HCT116 (cell line): Measurements from ENCODE around the gene NPIPA7. TPM values are rescaled to one million over a fixed set of nuclear protein-coding genes. Genes with fewer than 3 reads are reported as not detected.
"Not testable (repeated sequence)": the region's sequence is repeated elsewhere in the genome, so short reads cannot be mapped to it uniquely, and the experiment has no call there.

Source experiments
- ATAC-seq: fragments of 200-7000 bp; cut with Tn5 transposase; 2 replicates; pipeline ENCODE4 v1.9.1; 2020; ENCODE audit warnings: mild to moderate bottlenecking, moderate library complexity
- BruUV-seq: library from RNA; stranded (reverse); fragments of 400-500 nt; replicated peaks from 2 replicates; lab custom pipeline; 2021; lab: Mats Ljungman, UMichigan
- CTCF ChIA-PET: fragments of 300-600 bp; sonication (Branson Sonifier 250); formaldehyde crosslinking; loops from one replicate; lab custom pipeline; 2021; ENCODE audit warnings: antibody characterized with exemption; lab: Charles Lee
- POLR2A ChIA-PET: fragments of 300-600, 350-600 bp; sonication (Branson Sonifier 250); formaldehyde crosslinking; loops from one replicate; lab custom pipeline; 2021; ENCODE audit warnings: antibody characterized with exemption; lab: Charles Lee
- RAD21 ChIA-PET, 2 experiments: fragments of 300-600 bp; sonication (Branson Sonifier 250); formaldehyde crosslinking; loops; one replicate each; lab custom pipeline; 2023; ENCODE audit warnings: low total read pairs in 2 of 2; ENCODE audit not compliant: uncharacterized antibody in 2 of 2, unreplicated experiment in 2 of 2, low non-redundant PET in 1 of 2; lab: Charles Lee
- DNase-seq: peaks from one replicate; pipeline ENCODE4 v3.0.0-alpha.2; 2010; ENCODE audit warnings: low read depth, low spot score
- H2AFZ ChIP-seq: fragments of 200-600 bp; shearing (Covaris generic), sonication (generic); 2 replicates; pipeline ENCODE4 v1.6.1; 2017; ENCODE audit warnings: low read depth, mixed run types, mixed read lengths, antibody characterized with exemption, low read length; ENCODE audit not compliant: poor library complexity, severe bottlenecking
- H3K27ac ChIP-seq: 2 replicates; pipeline ENCODE4 v1.5.1; 2012; ENCODE audit warnings: low read depth, low read length
- H3K27me3 ChIP-seq: fragments of 200-600 bp; sonication (generic); 2 replicates; pipeline ENCODE4 v1.6.1; 2016; ENCODE audit warnings: mixed run types, low read length, mixed read lengths; ENCODE audit not compliant: insufficient read depth
- H3K36me3 ChIP-seq, 2 experiments: fragments of 200-500 bp in 1 of 2; fragments of 200-600 bp in 1 of 2; sonication (Bioruptor generic) in 1 of 2; sonication (generic) in 1 of 2; 2 replicates each; pipeline versions ENCODE4 v1.5.1 to v1.6.1; 2014 to 2016; ENCODE audit warnings: low read length in 2 of 2, inconsistent platforms in 1 of 2, mixed read lengths in 1 of 2, mixed run types in 1 of 2; ENCODE audit not compliant: insufficient read depth in 2 of 2, control insufficient read depth in 1 of 2
- H3K4me1 ChIP-seq, 2 experiments: fragments of 200-600 bp in 1 of 2; sonication (generic) in 1 of 2; 2 replicates each; pipeline versions ENCODE4 v1.5.1 to v1.6.1; 2012 to 2017; ENCODE audit warnings: low read length in 2 of 2, inconsistent platforms in 1 of 2, mild to moderate bottlenecking in 1 of 2, mixed read lengths in 1 of 2, mixed run types in 1 of 2, moderate library complexity in 1 of 2; ENCODE audit not compliant: insufficient read depth in 2 of 2, control insufficient read depth in 1 of 2
- H3K4me2 ChIP-seq: fragments of 200-600 bp; sonication (generic); 2 replicates; pipeline ENCODE4 v1.6.1; 2017; ENCODE audit warnings: mixed run types, low read length, mixed read lengths
- H3K4me3 ChIP-seq, 2 experiments: fragments of 200-600 bp in 1 of 2; sonication (generic) in 1 of 2; replicated peaks in 1 of 2; 2 replicates each; pipeline ENCODE4 v1.5.1; 2011 to 2016; ENCODE audit warnings: low read length in 2 of 2, control low read depth in 1 of 2, low read depth in 1 of 2, mild to moderate bottlenecking in 1 of 2, mixed read lengths in 1 of 2, mixed run types in 1 of 2
- H3K79me2 ChIP-seq: fragments of 200-600 bp; sonication (generic); 2 replicates; pipeline ENCODE4 v1.6.1; 2017; ENCODE audit warnings: mild to moderate bottlenecking, mixed run types, low read length, moderate library complexity, mixed read lengths; ENCODE audit not compliant: insufficient read depth
- H3K9ac ChIP-seq: fragments of 200-600 bp; sonication (generic); 2 replicates; pipeline ENCODE4 v1.6.1; 2016; ENCODE audit warnings: low read length, mixed read lengths
- H3K9me2 ChIP-seq: fragments of 200-600 bp; sonication (generic), shearing (Covaris generic); 2 replicates; pipeline ENCODE4 v1.6.1; 2017; ENCODE audit warnings: mixed run types, mild to moderate bottlenecking, moderate library complexity; ENCODE audit not compliant: insufficient read depth
- H3K9me3 ChIP-seq, 2 experiments: fragments of 200-500 bp in 1 of 2; fragments of 200-600 bp in 1 of 2; sonication (Bioruptor generic) in 1 of 2; sonication (generic) in 1 of 2; 2 replicates each; pipeline ENCODE4 v1.6.1; 2014 to 2017; ENCODE audit warnings: low read length in 2 of 2, mixed read lengths in 2 of 2, inconsistent platforms in 1 of 2, low read depth in 1 of 2, mild to moderate bottlenecking in 1 of 2, mixed run types in 1 of 2, moderate library complexity in 1 of 2; ENCODE audit not compliant: control insufficient read depth in 1 of 2, insufficient read depth in 1 of 2
- H4K20me1 ChIP-seq: fragments of 200-600 bp; sonication (generic), shearing (Covaris generic); 2 replicates; pipeline ENCODE4 v1.6.1; 2017; ENCODE audit warnings: mixed run types, mild to moderate bottlenecking, moderate library complexity; ENCODE audit not compliant: insufficient read depth
- intact Hi-C: fragments of 100-400 bp; cut with micrococcal nuclease; formaldehyde crosslinking; loops from 2 replicates; pipeline ENCODE4 v1.10.0; 2022
- total RNA-seq: library from RNA; stranded (reverse); gene quantifications from one replicate; pipeline ENCODE4 v1.2.1, GENCODE V29; 2021; ENCODE audit not compliant: unreplicated experiment

NPIPA7 gene
- total RNA-seq, 1 experiment from 2014 or later, result 4.5 TPM

- H3K4me1 ChIP-seq, H3K79me2 ChIP-seq, RAD21 ChIA-PET, H3K4me3 ChIP-seq, H3K27me3 ChIP-seq, POLR2A ChIA-PET, DNase-seq, H3K4me2 ChIP-seq, H3K9ac ChIP-seq, H4K20me1 ChIP-seq, CTCF ChIA-PET, H3K27ac ChIP-seq, H3K36me3 ChIP-seq, H2AFZ ChIP-seq, intact Hi-C loops, H3K9me2 ChIP-seq, BruUV-seq, H3K9me3 ChIP-seq: not testable (repeated sequence)
- ATAC-seq, result peak; percentile 80
These were observed 39.1 kb downstream of the NPIPA7 start for GRCh38 chr16:16417914-16418544.

DNA sequence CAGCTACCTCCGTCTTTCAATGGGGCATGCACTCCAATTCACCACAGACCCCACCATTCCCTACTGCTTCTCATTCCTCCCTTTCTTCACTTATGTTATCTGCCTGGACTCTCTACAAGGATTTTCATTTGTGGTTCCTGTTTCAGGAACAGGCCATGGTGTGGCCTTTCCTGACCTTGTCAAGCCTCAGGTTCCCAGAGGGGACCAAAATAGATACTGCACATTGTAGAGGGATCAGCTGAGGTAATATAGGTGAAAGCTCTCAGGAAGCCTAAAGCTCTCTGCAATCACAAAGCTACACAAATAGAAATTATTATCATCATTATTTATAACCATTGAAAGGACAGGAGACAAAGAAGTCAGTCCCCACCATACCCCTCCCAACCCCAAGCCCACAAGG is 41.6 kb downstream of the NPIPA7 start:
- H3K36me3 ChIP-seq, CTCF ChIA-PET, H3K27me3 ChIP-seq, H3K9me2 ChIP-seq, ATAC-seq, H3K27ac ChIP-seq, H3K4me2 ChIP-seq, H3K4me3 ChIP-seq, H3K9ac ChIP-seq, H2AFZ ChIP-seq, intact Hi-C loops, DNase-seq, H3K9me3 ChIP-seq, POLR2A ChIA-PET, H3K4me1 ChIP-seq, H4K20me1 ChIP-seq, H3K79me2 ChIP-seq, RAD21 ChIA-PET, BruUV-seq: not testable (repeated sequence)

DNA sequence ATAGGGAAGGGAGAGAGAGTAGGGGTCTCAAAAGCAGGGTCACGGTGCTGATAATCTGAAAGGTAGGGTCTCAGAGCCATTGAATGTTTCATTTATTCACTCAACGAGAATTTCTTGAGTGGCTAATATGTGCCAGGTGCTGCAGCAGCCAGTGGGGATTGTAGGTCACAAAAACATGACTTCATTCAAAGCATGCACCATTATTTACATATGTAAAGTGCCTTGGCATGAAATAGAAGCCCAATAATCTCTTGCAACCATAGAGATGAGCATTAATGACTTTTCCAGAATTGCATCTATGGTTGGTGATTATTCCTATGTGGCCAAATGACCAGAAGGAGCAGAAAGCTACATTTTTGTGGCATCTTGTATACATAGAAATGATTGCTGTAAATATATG is 46.2 kb downstream of the NPIPA7 start:
- H3K27ac ChIP-seq, BruUV-seq, H3K79me2 ChIP-seq, ATAC-seq, POLR2A ChIA-PET, H3K36me3 ChIP-seq, H3K27me3 ChIP-seq, H3K9me2 ChIP-seq, intact Hi-C loops, DNase-seq, H3K9ac ChIP-seq, H2AFZ ChIP-seq, H3K4me1 ChIP-seq, CTCF ChIA-PET, H4K20me1 ChIP-seq, H3K9me3 ChIP-seq, RAD21 ChIA-PET, H3K4me2 ChIP-seq, H3K4me3 ChIP-seq: not testable (repeated sequence)

GRCh38 chr16:16431135-16431534 is 52.2 kb downstream of the NPIPA7 start:
- intact Hi-C loops, H2AFZ ChIP-seq, ATAC-seq, H3K79me2 ChIP-seq, POLR2A ChIA-PET, BruUV-seq, H3K4me2 ChIP-seq, CTCF ChIA-PET, H3K9me2 ChIP-seq, H3K27ac ChIP-seq, DNase-seq, RAD21 ChIA-PET, H3K9me3 ChIP-seq, H4K20me1 ChIP-seq, H3K9ac ChIP-seq, H3K27me3 ChIP-seq, H3K4me3 ChIP-seq, H3K4me1 ChIP-seq, H3K36me3 ChIP-seq: not testable (repeated sequence)
